ENCODE data around the gene SAMD7. TPM values are rescaled to one million over a fixed set of nuclear protein-coding genes. Genes with fewer than 3 reads are reported as not detected.

The SAMD7 gene
- total and polyA plus RNA-seq, 2 of the 13 experiments (the other 11 are each of a cell fraction or from before 2014, with no cell fraction given), result not detected

GRCh38 chr3:169966951-169967915, 55.9 kb downstream of the SAMD7 start (continued):
- TF ChIP-seq NFIB (CRISPR knock-in tag; IDR thresholded peaks at IDR 0.05; ENCODE audit: borderline replicate concordance), result no peak
- TF ChIP-seq KDM1A (CRISPR knock-in tag; IDR thresholded peaks at IDR 0.05), result no peak
- no peak for TF ChIP-seq ZBTB34 (CRISPR knock-in tag; IDR thresholded peaks at IDR 0.05)
- no peak for TF ChIP-seq ARID2 (CRISPR knock-in tag; IDR thresholded peaks at IDR 0.05; ENCODE audit: borderline replicate concordance)
- TF ChIP-seq PATZ1 (CRISPR knock-in tag; IDR thresholded peaks at IDR 0.05), result no peak
- TF ChIP-seq PBX2 (CRISPR knock-in tag; IDR thresholded peaks at IDR 0.05), result no peak
- TF ChIP-seq ZNF558 (CRISPR knock-in tag; IDR thresholded peaks at IDR 0.05; ENCODE audit: borderline replicate concordance), result no peak; the same call in 1 of the 2 replicates
- TF ChIP-seq ZNF501 (CRISPR knock-in tag; IDR thresholded peaks at IDR 0.05), result no peak
- 0 out of 2 replicates have a peak, but pooled peaks have one; percentile 13 for TF ChIP-seq SALL2 (CRISPR knock-in tag; IDR thresholded peaks at IDR 0.05)
- TF ChIP-seq ZNF768 (CRISPR knock-in tag; IDR thresholded peaks at IDR 0.05), result no peak
- no peak for TF ChIP-seq ZBTB25 (CRISPR knock-in tag; IDR thresholded peaks at IDR 0.05)
- no peak for TF ChIP-seq ZMYM4 (CRISPR knock-in tag; IDR thresholded peaks at IDR 0.05)
- 0 out of 2 replicates have a peak, but pooled peaks have one; percentile 4 for TF ChIP-seq ZNF253 (CRISPR knock-in tag; IDR thresholded peaks at IDR 0.05; ENCODE audit: borderline replicate concordance)
- TF ChIP-seq ASH2L (IDR thresholded peaks at IDR 0.05; ENCODE audit: insufficient read length, low read depth, low read length), result peak; percentile 71
- TF ChIP-seq NR3C1 (CRISPR knock-in tag; IDR thresholded peaks at IDR 0.05), result no peak
- TF ChIP-seq ZNF441 (CRISPR knock-in tag; IDR thresholded peaks at IDR 0.05; ENCODE audit: borderline replicate concordance), result no peak
- TF ChIP-seq ZBED4 (CRISPR knock-in tag; IDR thresholded peaks at IDR 0.05; ENCODE audit: borderline replicate concordance), result no peak
- no peak for TF ChIP-seq SKI (IDR thresholded peaks at IDR 0.05; ENCODE audit: partially characterized antibody)
- no peak for TF ChIP-seq MIER3 (CRISPR knock-in tag; IDR thresholded peaks at IDR 0.05; ENCODE audit: borderline replicate concordance)
